NAMALWA (cell line): Measurements from ENCODE around the gene SCGB1C1.
"Not testable (repeated sequence)": the region's sequence is repeated elsewhere in the genome, so short reads cannot be mapped to it uniquely, and the experiment has no call there.

Experiments
- DNase-seq: peaks from one replicate; pipeline ENCODE4 v3.0.0-alpha.2; 2015; ENCODE audit warnings: low spot score

SCGB1C1 gene

GRCh38 chr11:192674-193128 is at the start of gene SCGB1C1:
SCGB1C1 (plus strand) TSS chr11:193078; CDS start chr11:193100, 22 bp downstream.
- DNase-seq, result not testable (repeated sequence)

DNA sequence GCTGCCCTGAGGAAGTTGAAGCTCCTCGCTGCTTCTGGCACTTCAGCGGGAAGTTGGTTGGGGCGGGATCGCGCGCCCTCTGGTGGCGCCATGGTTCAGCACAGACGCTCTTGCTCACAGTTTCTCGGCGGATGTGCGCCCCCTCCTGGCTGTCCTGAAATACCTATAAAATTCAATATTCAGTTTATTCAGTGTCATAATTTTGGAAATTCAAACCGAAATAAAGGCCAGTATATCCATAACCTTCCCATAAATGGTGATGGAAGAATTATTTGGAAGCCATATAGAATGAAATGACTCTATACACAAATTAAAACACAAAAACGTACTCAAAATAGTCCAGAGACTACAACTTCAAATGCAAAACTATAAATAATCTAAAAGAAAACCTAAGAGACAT is 12.6 kb upstream of the SCGB1C1 start:
- DNase-seq, result not testable (repeated sequence)

GRCh38 chr11:189200-189783 is 3.6 kb upstream of the SCGB1C1 start:
- DNase-seq, result not testable (repeated sequence)

DNA sequence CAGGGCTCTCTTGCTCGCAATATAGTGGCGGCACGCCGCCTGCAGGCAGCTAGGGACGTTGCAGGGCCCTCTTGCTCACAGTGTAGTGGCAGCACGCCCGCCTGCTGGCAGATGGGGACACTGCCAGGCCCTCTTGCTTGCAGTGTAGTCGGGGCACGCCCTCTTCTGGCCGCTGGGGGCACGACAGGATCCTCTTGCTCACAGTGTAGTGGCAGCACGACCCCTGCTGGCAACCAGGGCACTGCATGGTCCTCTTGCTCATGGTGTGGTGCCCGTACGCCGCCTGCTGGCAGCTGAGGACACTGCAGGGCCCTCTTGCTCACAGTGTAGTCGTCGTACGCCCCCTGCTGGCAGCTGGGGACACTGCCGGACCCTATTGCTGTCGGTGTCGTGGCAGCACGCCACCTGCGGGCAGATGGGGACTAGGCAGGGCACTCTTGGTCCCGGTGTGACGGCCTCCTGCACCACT is 3.0 kb upstream of the SCGB1C1 start:
- DNase-seq, result not testable (repeated sequence)

GRCh38 chr11:190546-190945 is 2.3 kb upstream of the SCGB1C1 start:
- not testable (repeated sequence) for DNase-seq

DNA sequence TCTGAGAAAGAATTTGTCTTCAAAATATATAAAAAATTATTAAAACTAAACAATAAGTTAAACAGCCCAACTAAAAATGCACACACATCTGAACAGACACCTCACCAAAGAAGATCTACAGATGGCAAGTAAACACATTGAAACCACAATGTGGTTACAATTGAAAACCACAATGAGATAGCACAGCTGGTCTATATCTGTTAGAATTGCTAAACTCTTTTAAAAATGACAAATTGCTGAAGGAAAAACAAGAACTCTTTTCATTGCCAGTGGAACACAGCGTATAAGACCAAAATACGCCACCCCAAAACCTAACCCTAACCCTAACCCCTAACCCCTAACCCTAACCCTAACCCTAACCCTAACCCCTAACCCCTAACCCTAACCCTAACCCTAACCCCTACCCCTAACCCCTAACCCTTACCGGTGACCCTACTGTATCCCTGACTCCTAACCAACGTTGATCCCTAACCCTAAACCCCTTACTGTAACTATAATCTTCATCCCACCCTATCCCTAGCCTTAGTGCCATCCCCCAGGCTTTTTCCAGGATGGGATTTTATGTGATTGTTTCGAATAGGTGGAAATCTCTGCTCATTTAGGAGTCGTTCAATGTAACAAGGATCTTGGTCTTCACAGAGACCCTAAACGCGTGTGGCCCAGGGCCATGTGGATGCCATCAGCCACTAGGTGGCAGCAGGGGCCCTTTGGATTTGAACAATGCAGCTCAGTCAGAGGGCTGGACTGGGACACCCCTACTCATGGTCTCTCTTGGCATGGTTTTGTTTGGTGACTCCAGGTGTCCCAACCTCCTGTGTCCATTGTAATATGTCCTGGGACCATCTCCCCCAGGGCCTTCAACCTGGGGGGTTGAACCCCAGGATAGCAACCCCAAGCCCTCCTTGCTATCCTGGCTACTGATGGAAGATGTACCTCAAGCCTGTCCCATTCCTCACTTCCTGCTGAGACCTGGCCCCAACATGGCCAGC is 1.1 kb upstream of the SCGB1C1 start:
- DNase-seq, result not testable (repeated sequence)

GRCh38 chr11:193481-193880 is 603 bp downstream of the SCGB1C1 start:
- DNase-seq, result not testable (repeated sequence)

DNA sequence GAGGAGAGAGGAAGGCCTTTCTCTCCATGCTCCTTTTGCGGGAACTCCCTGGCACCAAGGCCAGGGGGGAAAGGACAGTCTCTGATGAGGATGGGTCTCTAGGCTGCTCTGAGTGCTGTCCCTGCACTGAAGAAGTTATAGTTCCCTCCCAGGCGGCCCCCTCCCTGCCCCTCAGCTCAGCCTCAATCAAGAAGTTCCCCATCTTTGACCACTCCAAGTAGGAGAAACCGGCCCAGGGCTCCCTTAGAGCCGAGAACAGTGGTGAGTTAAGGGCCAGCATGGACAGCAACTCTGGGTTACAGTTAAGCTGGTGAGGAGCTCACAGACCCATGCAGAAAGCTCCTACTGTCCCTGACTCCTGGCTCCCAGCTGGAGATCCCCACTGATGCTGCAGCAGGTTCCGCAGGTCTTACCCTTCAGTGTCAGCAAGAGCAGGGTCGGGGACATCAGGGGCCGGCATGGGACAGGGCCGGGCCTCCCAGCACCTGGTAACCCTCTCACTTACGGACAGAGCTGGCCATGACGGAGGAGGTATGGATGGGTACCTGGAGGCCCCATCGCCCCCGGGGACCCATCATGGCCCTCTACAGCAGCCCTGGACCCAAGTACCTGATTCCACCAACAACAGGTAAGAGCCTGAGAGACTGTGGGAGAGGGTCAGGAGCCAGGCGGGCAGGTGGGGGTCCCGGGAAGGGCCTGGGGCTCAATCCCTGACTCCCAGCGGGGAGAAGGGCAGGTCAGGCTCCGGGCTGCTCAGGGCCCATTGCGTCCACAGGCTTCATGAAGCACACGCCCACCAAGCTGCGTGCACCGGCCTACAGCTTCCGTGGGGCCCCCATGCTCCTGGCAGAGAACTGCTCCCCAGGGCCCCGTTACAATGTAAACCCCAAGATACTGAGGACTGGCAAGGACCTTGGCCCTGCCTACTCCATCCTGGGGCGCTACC is 4.2 kb downstream of the SCGB1C1 start:
- DNase-seq, result no peak

- no peak for DNase-seq
These were observed 4.9 kb downstream of the SCGB1C1 start for GRCh38 chr11:197741-198235.

DNA sequence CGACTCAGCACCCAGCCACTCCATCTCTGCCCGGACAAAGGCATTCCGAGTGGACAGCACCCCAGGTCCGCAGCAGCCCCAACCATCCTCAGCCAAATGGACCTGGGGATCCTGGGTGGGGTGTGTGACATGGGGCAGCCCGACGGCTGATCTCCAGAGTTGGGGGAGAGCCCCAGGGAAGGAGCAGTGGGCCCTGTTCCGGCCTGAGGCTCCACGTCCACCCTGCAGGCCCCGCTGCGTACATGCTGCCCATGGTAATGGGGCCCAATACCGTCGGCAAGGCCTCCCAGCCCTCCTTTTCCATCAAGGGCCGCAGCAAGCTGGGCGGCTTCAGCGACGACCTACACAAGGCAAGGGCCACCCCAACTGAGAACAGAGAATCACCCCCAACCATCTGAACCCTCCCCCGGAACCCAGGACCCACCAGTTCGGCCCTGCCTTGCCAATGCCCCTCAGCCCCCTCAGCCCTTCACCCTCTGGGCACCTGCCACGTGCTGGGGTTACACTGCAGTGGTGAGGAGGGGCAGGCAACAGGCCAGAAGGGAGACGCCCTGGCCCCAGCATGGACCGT is 5.4 kb downstream of the SCGB1C1 start:
- DNase-seq, result no peak

DNA sequence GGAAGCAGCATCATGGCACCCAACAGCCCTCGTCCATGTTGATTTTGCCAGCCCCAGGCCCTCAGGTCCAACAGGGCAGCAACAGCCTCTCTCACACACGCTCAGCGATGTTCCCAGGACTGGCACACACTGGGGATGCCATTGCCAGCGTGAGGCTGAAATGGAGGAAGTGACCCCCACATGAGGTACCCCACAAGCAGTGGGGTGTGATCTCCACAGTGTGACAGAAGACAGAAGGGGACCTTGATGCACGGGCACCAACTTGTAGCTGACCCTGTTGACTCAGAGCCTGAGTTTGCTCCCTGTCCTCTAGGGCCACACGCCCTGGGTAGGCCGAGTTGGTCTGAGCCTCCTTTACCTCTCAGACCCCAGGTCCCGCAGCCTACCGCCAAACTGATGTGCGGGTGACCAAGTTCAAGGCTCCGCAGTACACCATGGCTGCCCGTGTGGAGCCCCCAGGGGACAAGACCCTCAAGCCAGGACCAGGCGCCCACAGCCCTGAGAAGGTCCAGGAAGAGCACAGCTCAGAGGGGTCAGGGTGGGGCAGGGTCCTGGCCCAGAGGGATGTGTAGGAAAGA is 6.2 kb downstream of the SCGB1C1 start:
- DNase-seq, result no peak

DNA sequence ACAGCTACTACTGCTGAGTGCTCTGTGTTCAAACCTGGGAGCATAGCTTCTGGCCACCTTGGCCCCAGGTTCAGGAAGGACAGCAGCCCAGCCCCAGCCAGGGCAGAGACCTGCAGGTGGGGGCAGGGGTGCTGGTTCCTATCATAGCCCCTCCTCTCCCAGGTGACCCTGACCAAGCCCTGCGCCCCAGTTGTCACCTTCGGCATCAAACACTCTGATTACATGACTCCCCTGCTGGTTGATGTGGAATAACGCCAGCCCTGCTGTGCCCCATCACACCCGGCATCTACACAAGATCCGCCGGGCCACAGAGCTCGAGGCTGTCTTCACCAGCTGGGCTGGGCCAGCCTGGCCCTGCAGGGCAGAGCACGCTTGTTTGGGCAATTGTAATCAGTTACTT is 6.9 kb downstream of the SCGB1C1 start:
- no peak for DNase-seq

GRCh38 chr11:200224-201003 is 7.5 kb downstream of the SCGB1C1 start:
- DNase-seq, result no peak

DNA sequence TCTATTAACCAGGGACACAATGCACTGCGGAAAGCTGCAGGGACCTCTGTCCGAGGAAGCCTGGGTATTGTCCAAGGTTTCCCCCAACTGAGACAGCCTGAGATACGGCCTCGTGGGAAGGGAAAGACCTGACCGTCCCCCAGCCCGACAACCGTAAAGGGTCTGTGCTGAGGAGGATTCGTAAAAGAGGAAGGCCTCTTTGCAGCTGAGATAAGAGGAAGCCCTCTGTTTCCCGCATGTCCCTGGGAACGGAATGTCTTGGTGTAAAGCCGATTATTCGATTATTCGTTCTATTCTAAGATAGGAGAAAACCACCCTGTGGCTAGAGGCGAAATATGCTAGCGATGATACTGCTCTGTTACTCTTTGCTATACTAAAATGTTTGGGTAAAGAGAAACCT is 9.1 kb downstream of the SCGB1C1 start:
- DNase-seq, result no peak

DNA sequence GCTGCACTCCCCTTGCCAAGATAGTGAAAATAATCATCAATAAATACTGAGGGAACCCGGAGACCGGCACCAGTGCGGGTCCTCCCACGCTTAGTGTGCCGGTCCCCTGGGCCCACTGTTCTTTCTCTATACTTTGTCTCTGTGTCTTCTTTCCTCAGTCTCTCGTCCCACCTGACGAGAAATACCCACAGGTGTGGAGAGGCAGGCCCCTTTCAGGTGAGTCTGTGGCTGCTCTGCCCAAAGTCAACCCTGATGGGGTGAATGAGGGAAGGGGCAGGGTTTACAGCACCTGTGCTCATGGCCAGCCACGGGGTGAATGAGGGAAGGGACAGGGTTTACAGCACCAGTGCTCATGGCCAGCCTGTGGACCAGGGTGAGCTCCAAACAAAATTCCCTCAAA is 9.6 kb downstream of the SCGB1C1 start:
- no peak for DNase-seq

DNA sequence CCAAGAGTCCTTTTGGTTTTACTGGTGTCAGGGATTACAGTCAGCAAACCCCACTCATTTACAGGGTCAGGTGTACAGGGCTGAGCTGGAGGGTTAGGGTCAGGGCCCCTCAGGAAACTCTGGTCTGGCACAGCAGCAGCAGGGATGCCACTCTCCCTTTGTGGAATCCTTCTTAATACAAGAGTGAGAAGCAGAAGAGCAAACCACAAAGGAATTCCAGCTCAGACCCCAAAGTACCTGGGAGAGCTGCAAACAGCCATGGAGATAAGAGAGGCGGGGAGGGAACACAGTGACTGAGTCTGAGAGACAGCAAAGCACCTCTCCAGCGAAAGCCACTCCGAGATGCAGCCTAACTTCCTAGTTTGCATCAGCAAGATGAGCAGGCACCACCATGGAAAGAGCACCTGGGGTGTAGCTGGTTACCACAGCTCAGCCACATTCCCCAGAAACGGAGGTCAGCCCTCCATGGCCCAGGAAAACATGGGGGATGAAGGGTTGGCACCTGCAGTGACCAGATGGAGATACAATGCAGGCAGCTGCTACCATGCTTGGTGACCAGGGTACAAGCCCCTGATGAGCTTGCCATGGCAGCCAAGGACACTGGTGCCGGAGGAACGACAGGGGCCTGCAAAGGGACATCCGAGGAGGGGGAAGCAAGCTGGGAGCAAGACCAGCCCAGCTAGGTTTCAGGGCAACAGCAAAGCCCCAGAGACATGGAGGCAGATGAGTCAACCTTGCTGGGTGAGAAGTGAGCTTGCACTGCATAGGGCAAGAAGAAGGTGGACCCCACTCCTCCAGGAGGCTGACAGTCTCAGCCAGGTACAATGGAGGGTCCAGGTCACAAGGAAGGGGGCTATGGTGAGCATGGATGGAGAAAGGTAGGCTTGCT is 10.4 kb downstream of the SCGB1C1 start:
- no peak for DNase-seq

DNA sequence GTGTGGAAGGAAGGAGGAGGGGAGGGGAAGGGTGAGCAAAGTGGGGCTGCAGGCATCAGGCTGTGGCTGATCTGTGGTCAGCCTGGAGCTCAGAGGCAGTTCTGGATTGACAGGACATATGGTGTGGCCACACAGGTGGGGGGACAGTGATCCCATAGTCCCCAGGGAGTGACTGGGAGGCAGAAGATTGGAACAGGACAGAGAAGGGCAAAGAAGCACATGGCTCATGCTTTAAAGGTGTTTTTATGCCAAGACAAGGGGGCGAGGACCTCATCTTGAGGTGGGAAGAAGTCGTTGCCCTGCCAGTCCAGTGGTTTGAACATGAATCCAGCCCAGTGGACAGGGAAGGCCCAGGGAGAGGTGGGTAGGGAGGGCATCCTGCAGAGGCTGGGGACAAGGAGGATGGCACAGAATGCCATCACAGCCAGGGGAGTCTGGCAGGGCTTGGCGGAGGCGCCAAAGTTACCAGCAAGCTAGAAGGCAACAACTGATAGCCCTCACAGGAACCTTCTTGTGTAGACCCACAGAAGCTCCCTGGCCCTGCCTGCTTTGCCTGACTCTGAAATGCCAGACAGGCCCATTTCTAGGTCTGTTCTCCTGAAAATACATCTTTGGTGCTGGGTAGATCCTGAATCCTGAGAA is 11.2 kb downstream of the SCGB1C1 start:
- no peak for DNase-seq

DNA sequence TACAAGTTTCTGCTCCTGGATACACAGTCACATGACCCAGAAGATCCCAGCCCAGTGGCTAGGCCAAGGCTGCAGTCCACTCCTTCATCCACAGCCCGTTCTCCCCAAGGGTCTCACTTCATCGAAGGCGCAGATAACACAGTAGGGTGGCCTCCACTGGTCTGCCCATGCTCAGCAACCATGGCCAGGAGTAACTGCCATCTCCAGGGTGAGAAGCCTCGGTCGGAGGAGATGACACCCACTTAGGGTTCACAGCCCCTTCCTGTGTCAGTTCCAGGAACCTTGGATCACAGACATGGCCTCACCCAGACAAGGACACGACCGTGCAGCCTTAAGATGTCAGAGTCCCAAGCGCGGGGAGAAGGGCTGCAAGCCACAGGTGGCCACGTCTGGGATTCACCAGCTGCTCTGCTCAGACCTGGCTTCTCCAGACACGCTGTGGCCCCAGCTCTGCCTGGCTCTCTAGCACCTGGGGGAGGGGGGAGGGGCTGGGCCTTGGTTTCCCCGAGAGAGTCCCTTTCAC is 11.8 kb downstream of the SCGB1C1 start:
- DNase-seq, result no peak
